NCI-H1092 treated with DMSO at 0.1 percent for 48 hours (cell line): ENCODE results near the gene TERB1.

Experiments used
- DNase-seq: peaks from one replicate; lab custom pipeline; 2025; lab: John Stamatoyannopoulos, UW

Gene TERB1, protein sequence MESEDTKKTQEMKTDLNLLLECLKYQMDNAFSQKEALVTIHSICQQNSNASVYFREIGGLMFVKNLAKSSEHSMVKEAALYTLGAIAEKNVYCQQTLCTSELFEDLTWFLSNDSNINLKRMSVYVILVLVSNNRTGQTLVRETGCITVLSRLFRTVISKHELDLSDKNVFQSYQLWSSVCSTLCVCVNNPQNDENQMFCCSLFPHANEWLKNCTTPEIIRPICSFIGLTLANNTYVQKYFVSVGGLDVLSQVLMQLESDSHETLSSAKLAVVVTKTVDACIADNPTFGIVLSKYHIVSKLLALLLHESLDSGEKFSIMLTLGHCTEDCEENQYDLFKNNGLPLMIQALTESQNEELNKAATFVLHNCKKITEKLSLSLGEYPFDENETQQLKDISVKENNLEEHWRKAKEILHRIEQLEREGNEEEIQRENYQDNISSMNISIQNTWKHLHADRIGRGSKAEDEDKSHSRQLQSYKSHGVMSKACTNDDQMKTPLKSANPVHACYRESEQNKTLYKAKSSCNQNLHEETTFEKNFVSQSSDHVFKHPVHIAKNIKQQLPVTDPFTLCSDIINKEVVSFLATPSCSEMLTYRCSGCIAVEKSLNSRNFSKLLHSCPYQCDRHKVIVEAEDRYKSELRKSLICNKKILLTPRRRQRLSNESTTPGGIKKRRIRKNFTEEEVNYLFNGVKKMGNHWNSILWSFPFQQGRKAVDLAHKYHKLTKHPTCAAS

DNA sequence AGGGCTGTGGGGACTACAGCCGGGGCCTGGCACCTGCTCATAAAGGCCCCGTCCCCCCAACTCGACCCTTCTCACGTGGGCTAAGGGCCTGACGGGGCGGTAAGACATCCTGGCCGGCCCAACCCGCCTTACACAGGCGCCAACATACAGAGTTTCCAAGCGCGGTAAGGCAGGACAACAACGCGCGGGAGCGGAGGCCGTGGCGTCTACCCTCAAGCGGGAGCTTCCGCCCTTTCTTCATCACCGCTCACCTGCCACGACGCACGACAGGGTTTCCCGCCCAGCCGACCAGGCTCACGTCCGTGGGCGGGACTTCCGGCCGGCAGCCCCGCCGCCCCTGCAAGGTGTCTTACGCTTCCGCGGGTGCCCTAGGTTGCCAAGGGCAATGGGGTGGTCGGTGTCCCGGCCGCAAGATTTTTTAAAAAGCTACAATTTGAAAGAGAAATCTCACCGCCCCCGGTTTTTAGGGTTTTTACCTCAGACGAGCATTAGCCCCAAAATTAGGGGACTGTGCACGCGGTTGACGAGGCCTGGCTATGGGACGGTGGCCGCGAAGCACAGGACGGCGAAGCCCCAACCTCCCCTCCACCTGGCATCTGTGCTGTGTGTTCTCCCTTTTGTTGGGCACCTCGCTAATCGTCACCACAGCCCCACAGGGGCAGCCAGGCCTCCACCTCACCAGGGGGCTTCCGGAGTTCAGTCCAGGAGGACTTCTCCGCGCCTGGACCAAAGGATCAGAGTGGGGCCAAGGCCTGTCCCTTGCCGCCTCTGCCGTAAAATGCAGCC, at the start of gene TERB1:
Gene TERB1, minus strand, starts transcription at position 265 of the 786 bp plus-strand sequence. CDS start 4,786 bp downstream, outside the sequence.
- DNase-seq: no peak

DNA sequence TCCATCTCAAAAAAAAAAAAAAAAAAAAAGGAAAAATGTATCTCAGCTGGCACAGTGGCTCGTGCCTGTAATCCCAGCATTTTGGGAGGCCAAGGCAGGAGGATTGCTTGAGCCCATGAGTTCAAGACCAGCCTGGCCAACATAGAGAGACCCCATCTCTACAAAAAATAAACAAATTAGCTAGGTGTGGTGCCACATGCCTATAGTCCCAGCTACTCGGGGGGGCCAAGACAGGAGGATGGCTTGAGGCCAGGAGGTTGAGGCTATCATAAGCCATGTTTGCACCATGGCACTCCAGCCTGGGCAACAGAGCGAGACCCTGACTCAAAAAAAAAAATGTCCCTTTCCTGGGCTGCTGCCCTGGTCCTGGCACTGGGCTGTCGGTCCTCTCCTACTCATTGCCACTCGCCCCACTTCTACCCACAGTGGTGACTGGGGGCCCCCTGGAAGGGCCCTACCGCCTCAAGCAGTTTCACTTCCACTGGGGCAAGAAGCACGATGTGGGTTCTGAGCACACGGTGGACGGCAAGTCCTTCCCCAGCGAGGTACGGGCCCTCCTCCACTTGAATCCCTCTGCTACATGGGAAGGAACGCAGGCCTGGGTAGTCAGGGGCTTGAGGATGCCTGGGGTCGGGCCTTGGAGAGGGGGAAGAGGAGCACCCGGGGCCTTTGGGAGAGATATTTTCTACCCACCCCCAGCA, 48.9 kb upstream of the TERB1 start:
- no peak for DNase-seq

DNA sequence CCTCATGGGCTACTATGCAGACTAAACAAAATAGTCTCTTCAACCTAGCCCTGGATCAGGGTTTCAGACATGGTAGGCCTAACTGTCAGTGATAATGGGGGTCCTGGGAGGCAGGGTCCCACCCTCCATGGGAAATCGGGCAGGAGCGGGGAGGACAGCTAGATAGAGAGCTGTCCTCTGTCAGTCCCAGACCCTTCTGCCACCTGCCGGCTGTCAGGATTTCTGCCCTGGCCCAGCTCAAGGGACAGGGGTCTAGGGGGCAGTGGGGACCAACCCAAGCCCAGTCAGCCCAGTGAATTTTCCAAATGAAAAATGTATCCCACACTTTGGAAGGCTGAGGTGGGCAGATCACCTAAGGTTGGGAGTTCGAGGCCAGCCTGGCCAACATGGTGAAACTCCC, 48.2 kb upstream of the TERB1 start:
- DNase-seq: no peak

DNA sequence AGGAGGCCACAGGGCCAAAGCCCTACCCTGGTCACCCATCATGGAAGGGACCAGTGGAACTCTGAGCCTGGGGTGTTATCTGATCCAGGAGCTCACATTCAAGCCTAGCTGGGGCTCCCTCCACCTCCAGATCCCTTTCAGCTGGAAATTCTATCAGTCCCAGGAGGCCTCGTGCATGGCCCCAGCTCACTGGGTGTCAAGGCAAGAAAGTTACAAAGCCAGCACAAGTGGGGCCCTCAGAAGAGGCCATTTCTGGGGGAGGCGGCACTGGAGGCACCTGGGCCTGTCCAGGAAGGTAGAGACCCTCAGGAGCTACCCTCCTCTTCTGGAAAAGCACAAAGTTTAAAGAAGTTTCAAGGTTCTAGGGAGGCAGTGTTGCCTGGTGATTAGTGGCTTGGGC, 47.6 kb upstream of the TERB1 start:
- DNase-seq: no peak

DNA sequence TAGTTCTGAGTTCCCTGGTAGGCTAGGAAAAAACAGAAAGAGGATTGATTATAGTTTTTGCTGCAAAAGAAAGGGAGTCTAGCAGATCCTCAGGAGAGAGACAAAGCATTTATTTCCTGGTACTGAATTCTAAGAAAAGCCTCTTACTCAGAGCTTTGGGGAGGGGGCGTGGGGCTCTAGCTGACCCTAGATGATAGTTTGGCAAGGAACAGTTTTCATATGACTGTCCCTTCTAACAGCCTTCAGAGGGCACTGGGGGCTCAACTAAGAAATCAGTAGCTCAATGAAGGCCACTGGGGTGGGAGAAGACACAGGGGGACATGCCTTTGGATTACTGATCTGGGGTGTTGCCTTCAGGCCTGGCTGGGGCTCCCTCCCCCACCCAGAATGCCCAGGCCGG, 46.8 kb upstream of the TERB1 start:
- no peak for DNase-seq

DNA sequence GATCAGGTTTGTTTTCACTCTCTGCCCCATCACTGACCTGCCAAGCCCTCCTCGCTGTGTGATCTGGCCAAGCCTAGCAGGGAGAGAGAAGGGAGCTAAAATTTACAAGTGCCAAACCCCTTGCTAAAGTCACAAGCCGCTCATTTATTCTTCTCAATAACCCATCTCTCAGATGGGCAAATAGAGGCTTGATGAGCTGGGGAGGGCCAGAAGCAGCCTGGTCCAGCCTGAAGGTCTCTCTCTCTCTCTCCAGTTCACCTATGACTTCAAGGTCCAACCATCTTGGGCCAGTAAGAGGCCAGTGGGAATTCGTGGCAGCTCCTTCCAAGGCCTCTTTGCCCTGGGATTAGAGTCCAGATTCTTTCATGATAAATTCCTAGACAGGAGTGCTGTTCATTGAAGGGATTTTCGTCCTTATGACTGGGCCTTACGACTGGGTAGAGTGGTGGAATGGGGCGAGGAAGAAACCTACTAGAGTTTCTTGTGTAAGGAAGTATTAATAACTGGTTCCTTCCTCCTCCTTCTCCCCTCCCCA, 46.2 kb upstream of the TERB1 start:
- no peak for DNase-seq

DNA sequence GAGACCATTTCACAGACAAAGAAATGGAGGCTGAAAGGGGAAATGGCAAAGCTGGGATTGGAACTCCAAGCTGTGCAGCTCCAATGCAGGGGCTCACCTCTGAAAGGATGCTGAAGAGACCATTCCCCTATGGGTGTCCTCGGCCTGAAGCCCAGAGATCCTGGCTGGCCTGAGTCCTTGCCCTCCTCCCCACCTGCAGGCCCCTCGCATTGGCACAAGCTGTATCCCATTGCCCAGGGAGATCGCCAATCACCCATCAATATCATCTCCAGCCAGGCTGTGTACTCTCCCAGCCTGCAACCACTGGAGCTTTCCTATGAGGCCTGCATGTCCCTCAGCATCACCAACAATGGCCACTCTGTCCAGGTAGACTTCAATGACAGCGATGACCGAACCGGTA, 45.4 kb upstream of the TERB1 start:
- DNase-seq: no peak

DNA sequence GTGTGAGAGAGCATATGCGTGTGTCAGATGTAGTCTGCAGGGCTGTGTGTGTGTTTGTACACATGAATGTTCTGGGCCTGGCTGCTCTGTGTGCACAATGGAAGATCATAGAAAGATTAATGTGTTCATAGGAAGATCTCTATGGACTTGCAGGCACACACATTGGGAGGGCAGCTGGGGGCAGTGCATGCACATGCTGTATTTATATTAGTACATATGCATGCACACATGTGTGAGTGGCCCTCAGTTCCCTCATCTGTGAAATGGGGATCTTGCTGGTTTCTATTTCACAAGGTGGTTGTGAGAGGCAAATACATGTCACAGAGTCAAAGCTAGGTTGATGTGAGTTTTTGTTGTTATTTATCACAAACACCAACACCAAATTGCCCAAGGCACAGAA, 44.9 kb upstream of the TERB1 start:
- no peak for DNase-seq

DNA sequence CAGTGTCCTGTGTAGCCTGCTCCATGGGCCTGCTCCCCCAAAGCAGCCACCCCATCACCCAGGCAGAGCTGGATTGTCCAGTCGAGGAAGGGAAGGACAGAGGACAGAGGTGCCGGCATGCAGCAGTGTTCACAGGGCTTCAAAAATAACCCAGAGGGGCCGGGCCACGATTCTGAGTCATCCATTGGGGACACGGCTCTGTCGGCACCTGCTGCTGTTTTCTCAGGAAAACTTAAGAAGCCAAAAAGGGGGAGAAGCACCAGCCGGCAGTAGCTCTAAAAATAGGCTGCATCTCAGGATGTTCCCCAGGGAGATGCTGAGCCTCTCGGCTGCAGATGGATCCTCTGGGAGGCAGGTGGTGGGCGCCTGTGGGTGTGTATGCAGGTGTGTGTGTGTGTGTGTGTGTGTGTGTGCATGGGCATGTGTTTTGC, 44.4 kb upstream of the TERB1 start:
- peak; percentile 17 for DNase-seq

DNA sequence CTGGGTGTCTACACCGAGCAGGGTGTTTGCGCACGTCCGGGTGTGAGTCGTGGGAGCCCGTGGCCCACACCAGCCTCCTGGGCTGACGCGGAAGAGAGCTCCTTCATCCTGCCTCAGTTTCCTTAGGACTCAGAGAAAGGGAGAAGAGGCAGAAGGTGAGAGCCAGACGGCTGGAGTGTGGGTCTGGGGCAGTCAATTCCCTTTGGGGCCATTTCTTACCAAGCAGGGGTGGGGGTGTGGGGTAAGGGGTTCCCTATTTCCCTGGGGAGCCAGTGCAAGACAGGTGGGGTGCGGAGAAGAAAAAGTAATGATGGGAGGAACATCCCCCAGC, 43.7 kb upstream of the TERB1 start:
- no peak for DNase-seq

DNA sequence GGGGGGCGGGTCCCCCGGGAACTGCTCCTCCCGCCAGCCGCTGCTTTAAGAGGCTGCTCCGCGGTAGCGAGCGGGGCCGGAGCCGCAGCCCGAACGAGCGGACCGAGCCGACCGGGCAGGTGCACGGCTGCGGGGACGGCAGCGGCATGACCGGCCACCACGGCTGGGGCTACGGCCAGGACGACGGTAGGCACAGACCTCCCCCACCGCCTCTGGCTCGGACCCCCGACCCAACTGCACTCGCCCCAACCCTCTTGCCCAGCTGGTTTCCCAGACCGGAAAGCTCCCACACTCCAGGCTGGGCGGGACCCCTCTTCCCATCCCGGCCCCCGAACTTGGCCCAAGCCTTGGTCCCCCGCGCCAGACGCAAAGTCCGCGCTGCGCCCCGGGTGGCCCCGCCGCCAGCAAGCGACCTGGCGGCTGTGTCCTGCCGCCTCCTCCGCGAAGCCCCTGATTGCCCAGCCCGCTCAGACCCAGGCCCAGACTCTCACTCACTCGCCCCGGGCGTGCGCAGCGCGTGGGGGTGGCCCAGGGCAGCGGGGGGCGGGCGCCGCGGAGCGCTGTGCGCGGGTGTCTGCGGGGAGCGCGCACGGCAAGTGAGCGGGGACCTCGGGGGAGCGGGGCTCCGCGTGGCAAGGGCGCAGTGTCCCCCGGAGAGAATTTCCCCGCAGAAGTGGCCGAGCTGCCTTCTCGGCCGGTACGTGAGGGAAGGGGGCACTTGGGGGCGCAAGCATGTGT, 43.1 kb upstream of the TERB1 start, which contains the start of gene CA7:
Gene CA7, plus strand, starts transcription at position 73 of the 738 bp plus-strand sequence. Its CDS starts 74 bp downstream, at position 147.
- no peak for DNase-seq

DNA sequence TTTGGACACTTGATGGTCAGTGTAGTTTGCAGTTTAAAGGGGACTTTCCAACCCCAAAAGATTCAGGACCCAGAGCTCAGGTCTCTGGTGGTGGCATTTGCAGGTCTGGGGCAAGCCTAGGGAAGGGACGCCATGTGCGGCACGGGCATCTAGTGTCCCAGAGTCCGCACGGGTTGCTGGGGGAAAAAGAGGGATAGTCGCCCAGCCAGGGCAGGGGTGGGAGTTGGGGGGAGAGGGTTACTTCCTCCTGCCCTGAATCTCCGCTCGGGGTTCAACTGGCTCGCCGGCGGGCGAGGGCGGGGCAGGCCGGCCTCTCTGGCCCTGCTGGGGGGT, 42.6 kb upstream of the TERB1 start:
- no peak for DNase-seq

DNA sequence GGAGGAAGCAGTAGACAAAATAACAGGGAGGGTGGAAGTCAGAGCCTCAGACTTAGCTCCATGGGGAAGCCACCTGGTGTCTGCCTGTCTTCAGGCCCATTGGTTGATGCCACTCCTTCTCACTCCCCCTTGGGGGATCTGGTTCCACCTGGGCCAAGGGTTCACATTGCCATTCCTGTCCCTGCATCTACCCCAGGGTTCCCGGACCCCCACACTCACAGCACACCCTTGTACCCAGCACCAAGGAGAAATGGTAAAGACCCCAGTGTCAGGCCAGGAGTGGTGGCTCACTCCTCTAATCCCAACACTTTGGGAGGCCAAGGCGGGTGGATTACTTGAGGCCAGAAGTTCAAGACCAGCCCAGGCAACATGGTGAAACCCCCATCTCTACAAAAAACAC, 41.8 kb upstream of the TERB1 start:
- DNase-seq: no peak

DNA sequence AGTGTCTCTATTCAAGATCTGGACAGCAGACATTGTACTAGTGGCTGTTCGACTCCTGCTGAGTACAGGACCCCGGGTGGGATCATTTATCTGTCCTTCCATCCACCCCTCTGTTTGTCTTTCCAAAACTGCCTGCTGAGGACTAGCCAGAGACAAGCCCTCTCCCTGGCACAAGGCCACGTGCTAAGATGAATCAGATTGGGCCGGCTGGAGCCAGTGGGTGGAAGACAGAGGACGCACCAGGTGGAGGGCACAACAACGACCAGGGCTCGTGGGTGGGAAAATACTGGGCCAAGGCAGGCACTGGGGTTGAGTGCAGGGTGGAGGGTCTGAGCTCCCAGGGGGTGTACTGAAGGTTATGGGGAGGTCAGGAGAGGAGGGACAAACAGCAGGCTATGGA, 41.4 kb upstream of the TERB1 start:
- peak; percentile 28 for DNase-seq

DNA sequence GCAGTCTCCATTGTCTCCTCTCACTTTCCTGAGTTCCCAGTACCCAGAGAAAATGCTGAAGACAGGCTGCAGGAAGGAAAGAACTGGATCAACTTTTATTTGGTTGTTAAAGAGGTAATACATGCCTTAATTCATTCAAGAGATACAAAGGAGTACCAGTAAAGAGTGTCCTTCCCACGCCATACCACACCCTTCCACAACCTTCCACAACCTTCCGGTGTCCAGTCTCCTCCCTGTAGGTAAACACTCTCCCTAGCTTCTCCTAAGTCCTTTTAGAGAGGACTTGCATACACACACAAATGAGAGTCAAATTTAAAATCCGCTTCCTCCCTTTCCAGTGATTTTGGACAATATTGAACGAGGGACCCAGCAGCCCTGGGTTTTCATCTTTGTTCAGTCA, 40.0 kb upstream of the TERB1 start:
- no peak for DNase-seq

DNA sequence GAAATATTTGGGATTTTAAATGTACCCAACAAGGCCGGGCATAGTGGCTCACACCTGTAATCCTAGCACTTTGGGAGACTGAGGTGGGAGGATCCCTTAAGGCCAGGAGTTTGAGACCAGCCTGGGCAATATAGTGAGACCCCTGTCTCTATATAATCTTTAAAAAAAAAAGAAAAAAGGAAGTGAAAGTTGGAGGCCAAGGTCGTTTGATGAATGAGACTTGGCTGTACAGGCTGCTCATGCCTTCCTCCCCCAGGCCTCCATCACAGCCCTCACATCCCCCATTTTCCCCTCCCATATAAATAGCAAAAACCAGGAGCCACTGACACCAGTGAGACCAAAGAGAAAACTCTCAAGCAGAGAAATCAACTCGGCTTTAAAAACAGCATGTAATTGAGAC, 39.5 kb upstream of the TERB1 start:
- DNase-seq: no peak

DNA sequence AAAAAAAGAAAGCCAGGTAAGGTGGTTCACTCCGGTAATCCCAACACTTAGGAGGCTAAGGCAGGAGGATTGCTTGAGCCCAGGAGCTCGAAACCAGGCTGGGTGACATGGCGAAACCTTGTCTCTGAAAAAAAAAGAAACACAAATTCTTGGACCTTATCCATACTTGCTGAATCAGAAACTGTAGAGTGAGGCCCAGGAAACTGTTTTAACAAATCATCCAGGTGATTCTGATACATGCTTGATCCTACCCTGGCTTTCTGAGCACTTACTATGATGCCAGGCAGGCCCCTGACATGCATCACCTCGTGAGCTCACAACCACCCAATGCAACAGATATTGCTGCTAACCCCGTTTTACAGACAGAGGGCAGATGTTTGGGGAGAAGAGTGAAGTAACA, 33.4 kb upstream of the TERB1 start:
- DNase-seq: no peak

DNA sequence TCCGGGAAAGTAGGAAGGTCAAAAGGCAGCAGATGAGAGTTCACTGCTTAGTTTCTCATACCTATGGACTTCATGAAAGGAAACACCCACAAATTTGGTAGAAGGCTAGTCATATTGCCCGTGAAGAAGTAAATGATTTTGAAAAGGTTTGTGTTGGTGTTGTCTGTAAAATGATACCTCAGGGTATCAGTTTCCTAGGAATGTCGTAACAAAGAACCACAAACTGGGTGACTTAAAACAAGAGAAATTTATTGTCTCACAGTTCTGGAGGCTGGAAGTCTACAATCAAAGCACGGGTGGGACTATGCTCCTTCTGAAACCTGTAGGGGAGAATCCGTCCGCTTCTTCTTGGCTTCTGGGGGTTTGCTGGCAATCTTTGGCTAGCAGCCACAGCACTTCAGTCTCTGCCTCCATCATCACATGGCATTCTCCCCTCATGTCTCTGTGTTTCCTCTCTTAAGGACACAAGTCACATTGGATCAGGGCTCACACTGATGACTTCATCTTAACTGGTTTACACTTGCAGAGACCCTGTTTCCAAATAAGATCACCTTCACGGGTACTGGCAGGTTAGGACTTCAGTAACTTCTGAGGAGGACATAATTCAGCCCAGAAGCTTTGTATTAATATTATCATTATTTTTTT, 31.4 kb upstream of the TERB1 start:
- no peak for DNase-seq

DNA sequence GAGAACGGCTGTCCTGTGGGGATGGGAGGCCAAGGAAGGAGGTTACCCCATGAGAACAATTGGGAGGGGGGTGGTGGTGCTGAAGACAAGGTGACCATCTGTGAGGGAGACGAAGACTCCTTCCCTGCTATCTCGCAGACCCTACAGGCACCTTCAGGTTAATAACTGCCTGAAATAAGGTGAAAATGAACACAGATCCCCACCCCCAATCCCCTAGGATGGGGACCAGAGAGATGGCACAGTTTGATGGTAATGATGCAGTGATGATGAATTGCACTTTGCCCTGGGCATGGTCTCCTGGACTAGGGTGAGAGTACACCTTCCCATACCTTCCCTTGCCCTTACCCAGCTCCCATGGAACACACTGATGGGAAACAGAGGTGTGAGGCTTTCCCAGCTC, 30.8 kb upstream of the TERB1 start:
- DNase-seq: no peak
